Activated CD8-positive, alpha-beta T cell treated with anti-CD3 and anti-CD28 coated beads, Interleukin-2, amount 10 ng/mL, durations not matched to agents 7 days and 5 days (primary cell): Measurements from ENCODE around the gene DGCR6. TPM values are rescaled to one million over a fixed set of nuclear protein-coding genes. Genes with fewer than 3 reads are reported as not detected.
A peak's percentile ranks its signal among the peaks of the same experiment; 100 is the strongest.
"Not testable (repeated sequence)": the region's sequence is repeated elsewhere in the genome, so short reads cannot be mapped to it uniquely, and the experiment has no call there.

Experiments
- ATAC-seq: fragments of 150-1000 bp; cut with Tn5 transposase; one replicate; pipeline ENCODE4 v1.10.0; 2021; ENCODE audit warnings: moderate library complexity
- CTCF ChIA-PET: fragments of 350-600 bp; sonication (Branson Sonifier 250); formaldehyde crosslinking; loops from one replicate; lab custom pipeline; 2021; ENCODE audit warnings: antibody characterized with exemption; lab: Charles Lee
- POLR2A ChIA-PET: fragments of 350-600 bp; sonication (Branson Sonifier 250); formaldehyde crosslinking; loops from one replicate; lab custom pipeline; 2021; ENCODE audit warnings: antibody characterized with exemption; lab: Charles Lee
- DNase-seq: peaks from one replicate; pipeline ENCODE4 v3.0.0-alpha.2; 2020
- H3K27ac Mint-ChIP-seq: one replicate; pipeline ENCODE4 v1.8.0; 2021; ENCODE audit warnings: mild to moderate bottlenecking, mixed read lengths
- H3K27me3 Mint-ChIP-seq: one replicate; pipeline ENCODE4 v1.8.0; 2021; ENCODE audit warnings: low read depth, mixed read lengths
- H3K36me3 Mint-ChIP-seq: one replicate; pipeline ENCODE4 v1.8.0; 2021; ENCODE audit warnings: low read depth, mixed read lengths
- H3K4me1 Mint-ChIP-seq: one replicate; pipeline ENCODE4 v1.8.0; 2021; ENCODE audit warnings: low read depth, mixed read lengths
- H3K4me3 Mint-ChIP-seq: one replicate; pipeline ENCODE4 v1.8.0; 2021; ENCODE audit warnings: mild to moderate bottlenecking, mixed read lengths
- H3K9me3 Mint-ChIP-seq: one replicate; pipeline ENCODE4 v1.8.0; 2022; ENCODE audit warnings: mixed read lengths; ENCODE audit not compliant: insufficient read depth
- total RNA-seq, 2 experiments: library from RNA; stranded (reverse); gene quantifications; one replicate each; pipeline ENCODE4 v1.2.3, GENCODE V29; 2021

The DGCR6 gene
- total RNA-seq, 2 experiments from 2014 or later: 1.2 to 1.3 TPM

DNA sequence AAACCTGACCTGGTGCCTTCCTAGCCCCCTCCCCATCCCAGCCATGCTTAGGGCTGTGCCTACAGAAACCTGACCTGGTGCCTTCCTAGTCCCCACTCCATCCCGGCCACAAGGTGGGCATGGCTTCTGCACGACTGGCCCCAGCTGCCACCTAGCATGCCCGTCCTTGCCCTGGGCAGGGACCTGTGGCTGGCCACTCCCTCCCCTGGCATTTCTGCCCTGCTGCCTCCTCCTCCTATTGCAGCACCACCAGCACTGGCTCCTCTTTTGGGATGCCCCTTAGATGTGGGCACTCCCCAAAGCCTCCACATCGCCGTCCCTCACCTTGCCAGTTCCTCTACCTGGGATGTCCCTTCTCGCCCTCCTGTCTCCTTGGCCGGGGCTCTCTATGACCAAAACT lies 28.6 kb downstream of the DGCR6 start:
- DNase-seq, H3K36me3 Mint-ChIP-seq, H3K27ac Mint-ChIP-seq, POLR2A ChIA-PET, H3K4me1 Mint-ChIP-seq, CTCF ChIA-PET, H3K9me3 Mint-ChIP-seq, H3K4me3 Mint-ChIP-seq, H3K27me3 Mint-ChIP-seq, ATAC-seq: not testable (repeated sequence)

DNA sequence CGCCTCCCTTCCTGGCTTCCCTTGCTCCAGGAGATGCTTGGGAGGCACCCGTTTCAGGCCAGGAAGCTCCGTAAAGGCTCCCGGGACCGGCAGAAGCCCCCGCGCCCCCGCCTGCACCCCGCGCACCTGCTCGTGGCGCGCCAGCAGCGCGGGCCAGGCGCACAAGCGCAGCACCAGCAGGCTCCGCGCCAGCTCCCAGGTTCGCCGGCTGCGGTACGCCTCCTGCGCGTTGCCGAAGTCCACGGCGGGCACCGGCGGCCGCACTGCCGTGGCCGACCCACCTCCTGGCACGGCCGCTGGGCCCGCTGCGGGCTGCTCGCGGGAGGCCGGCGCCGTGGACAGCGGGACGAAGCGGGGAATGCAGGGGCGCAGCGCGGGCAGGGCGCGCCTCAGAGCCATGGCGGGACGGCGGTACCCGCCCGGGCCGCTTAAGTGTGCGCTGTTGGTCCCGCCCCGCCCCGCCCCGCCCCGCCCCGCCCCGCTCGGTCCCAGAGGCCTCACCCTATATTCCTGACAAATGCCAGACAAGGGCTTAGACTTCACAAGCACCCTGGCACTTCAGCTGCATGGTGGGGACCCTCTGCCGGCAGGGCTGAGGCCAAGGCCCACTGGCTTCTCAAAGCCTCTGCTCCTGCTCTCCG lies 29.9 kb downstream of the DGCR6 start, which contains the start of gene PRODH:
Gene PRODH (minus strand): TSS at position 405 of the 641 bp plus-strand sequence. CDS start 6 bp downstream, at position 399.
- H3K36me3 Mint-ChIP-seq: no peaks in the 10 kb centered on the region
- no peaks in the 10 kb centered on the region for H3K27me3 Mint-ChIP-seq
- H3K4me1 Mint-ChIP-seq: no peaks in the 10 kb centered on the region
- POLR2A ChIA-PET: interaction anchor here (1.2 kb wide), 1 partner anchor 17 kb away, joined by 3 read pairs; no protein-coding TSS in a partner anchor
- ATAC-seq (peak; percentile 61), DNase-seq (no peak)
- H3K27ac Mint-ChIP-seq: no peak within 1 kb of the TSS
- H3K9me3 Mint-ChIP-seq: no peaks in the 10 kb centered on the region
- no peak within 1 kb of the TSS for H3K4me3 Mint-ChIP-seq
- CTCF ChIA-PET: interaction anchor here (1.1 kb wide), 1 partner anchor 29 kb away, joined by 5 read pairs; the partner anchor contains the start of gene DGCR6

DNA sequence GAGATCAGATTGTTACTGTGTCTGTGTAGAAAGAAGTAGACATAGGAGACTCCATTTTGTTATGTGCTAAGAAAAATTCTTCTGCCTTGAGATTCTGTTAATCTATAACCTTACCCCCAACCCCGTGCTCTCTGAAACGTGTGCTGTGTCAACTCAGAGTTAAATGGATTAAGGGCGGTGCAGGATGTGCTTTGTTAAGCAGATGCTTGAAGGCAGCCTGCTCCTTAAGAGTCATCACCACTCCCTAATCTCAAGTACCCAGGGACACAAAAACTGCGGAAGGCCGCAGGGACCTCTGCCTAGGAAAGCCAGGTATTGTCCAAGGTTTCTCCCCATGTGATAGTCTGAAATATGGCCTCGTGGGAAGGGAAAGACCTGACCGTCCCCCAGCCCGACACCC lies 32.6 kb downstream of the DGCR6 start:
- ATAC-seq, H3K4me3 Mint-ChIP-seq, H3K4me1 Mint-ChIP-seq, H3K27me3 Mint-ChIP-seq, H3K27ac Mint-ChIP-seq, CTCF ChIA-PET, H3K9me3 Mint-ChIP-seq, H3K36me3 Mint-ChIP-seq, DNase-seq, POLR2A ChIA-PET: not testable (repeated sequence)

DNA sequence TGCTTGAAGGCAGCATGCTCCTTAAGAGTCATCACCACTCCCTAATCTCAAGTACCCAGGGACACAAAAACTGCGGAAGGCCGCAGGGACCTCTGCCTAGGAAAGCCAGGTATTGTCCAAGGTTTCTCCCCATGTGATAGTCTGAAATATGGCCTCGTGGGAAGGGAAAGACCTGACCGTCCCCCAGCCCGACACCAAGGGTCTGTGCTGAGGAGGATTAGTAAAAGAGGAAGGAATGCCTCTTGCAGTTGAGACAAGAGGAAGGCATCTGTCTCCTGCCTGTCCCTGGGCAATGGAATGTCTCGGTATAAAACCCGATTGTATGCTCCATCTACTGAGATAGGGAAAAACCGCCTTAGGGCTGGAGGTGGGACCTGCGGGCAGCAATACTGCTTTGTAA lies 41.0 kb downstream of the DGCR6 start:
- H3K4me1 Mint-ChIP-seq, H3K27ac Mint-ChIP-seq, POLR2A ChIA-PET, DNase-seq, CTCF ChIA-PET, H3K9me3 Mint-ChIP-seq, ATAC-seq, H3K36me3 Mint-ChIP-seq, H3K4me3 Mint-ChIP-seq: not testable (repeated sequence)
- H3K27me3 Mint-ChIP-seq: peaks cover 13% of the 10 kb centered on the region

DNA sequence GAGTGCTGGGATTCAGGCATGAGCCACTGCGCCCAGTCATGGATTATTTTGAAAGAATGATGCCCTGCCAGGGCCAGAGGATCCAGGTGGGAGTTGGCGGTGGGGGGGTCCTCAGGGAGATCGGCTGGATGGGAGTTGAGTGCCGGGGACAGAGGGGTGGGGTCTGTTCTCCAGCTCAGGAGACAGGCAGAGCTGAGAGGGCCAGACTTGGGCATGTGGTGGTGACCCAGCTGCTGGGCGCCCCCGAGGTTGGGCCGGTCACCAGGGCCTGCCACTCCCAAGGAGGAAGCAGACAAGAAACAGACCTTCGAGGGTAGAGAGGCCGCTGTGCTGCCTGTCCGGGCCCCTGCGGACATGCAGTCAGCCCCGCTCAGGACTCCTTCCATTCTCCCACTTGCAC lies 41.8 kb downstream of the DGCR6 start:
- Mint-ChIP-seq H3K4me3 (no peak overlapping the region), H3K27me3 (peaks cover 13% of the 10 kb centered on the region), H3K4me1 (no peaks in the 10 kb centered on the region), H3K9me3 (no peaks in the 10 kb centered on the region), H3K36me3 (no peaks in the 10 kb centered on the region), H3K27ac (no peak overlapping the region)
- DNase-seq (no peak), ATAC-seq (no peak)
- POLR2A ChIA-PET: no interaction called here
- CTCF ChIA-PET: no interaction called here

- no peaks in the 10 kb centered on the region for H3K36me3 Mint-ChIP-seq
- no peak for DNase-seq
These were observed 44.0 kb downstream of the DGCR6 start for GRCh38 chr22:18950141-18950540.

GRCh38 chr22:18952022-18952421 lies 45.9 kb downstream of the DGCR6 start:
- DNase-seq: no peak
- ChIA-PET CTCF (no interaction called here), POLR2A (no interaction called here)

More at GRCh38 chr22:18950141-18950540, 44.0 kb downstream of the DGCR6 start:
- no peak for ATAC-seq
- peaks cover 13% of the 10 kb centered on the region for H3K27me3 Mint-ChIP-seq
- no peak overlapping the region for H3K27ac Mint-ChIP-seq
- no peaks in the 10 kb centered on the region for H3K9me3 Mint-ChIP-seq
- ChIA-PET CTCF (no interaction called here), POLR2A (no interaction called here)
- no peak overlapping the region for H3K4me3 Mint-ChIP-seq
- no peaks in the 10 kb centered on the region for H3K4me1 Mint-ChIP-seq

DNA sequence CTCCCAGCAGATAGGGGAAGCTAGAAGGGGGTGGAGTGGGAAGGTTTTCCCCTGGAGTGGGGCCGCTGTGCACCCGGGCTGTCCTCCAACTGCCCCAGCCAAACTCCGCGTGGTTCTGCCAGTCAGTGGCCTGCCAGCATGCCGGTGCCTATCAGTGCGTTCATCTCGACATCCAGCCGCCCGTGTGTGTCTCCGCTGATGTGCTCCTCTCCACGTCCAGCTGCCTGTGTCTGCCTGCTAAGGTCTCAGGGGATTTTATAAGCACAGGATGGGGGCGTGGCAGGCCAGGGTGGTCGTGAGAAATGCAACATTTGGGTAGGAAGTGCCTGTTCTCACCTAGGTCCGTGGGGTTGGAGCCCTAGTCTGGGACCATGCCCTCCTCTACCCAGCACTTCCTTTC lies 47.0 kb downstream of the DGCR6 start:
- H3K9me3 Mint-ChIP-seq, H3K27ac Mint-ChIP-seq, H3K4me1 Mint-ChIP-seq, POLR2A ChIA-PET, ATAC-seq, DNase-seq, CTCF ChIA-PET, H3K36me3 Mint-ChIP-seq, H3K27me3 Mint-ChIP-seq, H3K4me3 Mint-ChIP-seq: not testable (repeated sequence)

More at GRCh38 chr22:18952022-18952421, 45.9 kb downstream of the DGCR6 start:
- Mint-ChIP-seq H3K27me3 (peaks cover 13% of the 10 kb centered on the region), H3K4me3 (no peak overlapping the region), H3K27ac (no peak overlapping the region), H3K36me3 (no peaks in the 10 kb centered on the region), H3K9me3 (no peaks in the 10 kb centered on the region), H3K4me1 (no peaks in the 10 kb centered on the region)
- no peak for ATAC-seq

GRCh38 chr22:18954303-18954989 lies 48.3 kb downstream of the DGCR6 start:
- H3K36me3 Mint-ChIP-seq, H3K27ac Mint-ChIP-seq, H3K27me3 Mint-ChIP-seq, H3K9me3 Mint-ChIP-seq, POLR2A ChIA-PET, H3K4me3 Mint-ChIP-seq, CTCF ChIA-PET, H3K4me1 Mint-ChIP-seq: not testable (repeated sequence)
- peak; percentile 66 for DNase-seq
- ATAC-seq: peak; percentile 82

- Mint-ChIP-seq H3K27ac (no peak overlapping the region), H3K9me3 (no peaks in the 10 kb centered on the region), H3K27me3 (peaks cover 2% of the 10 kb centered on the region), H3K4me1 (peaks cover 5% of the 10 kb centered on the region), H3K36me3 (no peaks in the 10 kb centered on the region), H3K4me3 (no peak overlapping the region)
- no peak for ATAC-seq
- POLR2A ChIA-PET: no interaction called here
- CTCF ChIA-PET: no interaction called here
- DNase-seq: no peak
These were observed 49.0 kb downstream of the DGCR6 start for GRCh38 chr22:18954990-18955571.

GRCh38 chr22:18955696-18956095 lies 49.6 kb downstream of the DGCR6 start:
- ATAC-seq (no peak), DNase-seq (no peak)
- no peak overlapping the region for H3K4me3 Mint-ChIP-seq
- ChIA-PET CTCF (no interaction called here), POLR2A (no interaction called here)
- no peaks in the 10 kb centered on the region for H3K27me3 Mint-ChIP-seq
- no peaks in the 10 kb centered on the region for H3K9me3 Mint-ChIP-seq
- H3K4me1 Mint-ChIP-seq: peaks cover 5% of the 10 kb centered on the region
- H3K36me3 Mint-ChIP-seq: no peaks in the 10 kb centered on the region
- H3K27ac Mint-ChIP-seq: no peak overlapping the region
